GF-D8 (cell line): ENCODE measurements around the gene ANAPC16.
A peak's percentile ranks its signal among the peaks of the same experiment; 100 is the strongest.
"Not testable (repeated sequence)": the region's sequence is repeated elsewhere in the genome, so short reads cannot be mapped to it uniquely, and the experiment has no call there.

Experiments used
- DNase-seq: peaks from one replicate; lab custom pipeline; 2025; lab: John Stamatoyannopoulos, UW

The ANAPC16 gene

DNA sequence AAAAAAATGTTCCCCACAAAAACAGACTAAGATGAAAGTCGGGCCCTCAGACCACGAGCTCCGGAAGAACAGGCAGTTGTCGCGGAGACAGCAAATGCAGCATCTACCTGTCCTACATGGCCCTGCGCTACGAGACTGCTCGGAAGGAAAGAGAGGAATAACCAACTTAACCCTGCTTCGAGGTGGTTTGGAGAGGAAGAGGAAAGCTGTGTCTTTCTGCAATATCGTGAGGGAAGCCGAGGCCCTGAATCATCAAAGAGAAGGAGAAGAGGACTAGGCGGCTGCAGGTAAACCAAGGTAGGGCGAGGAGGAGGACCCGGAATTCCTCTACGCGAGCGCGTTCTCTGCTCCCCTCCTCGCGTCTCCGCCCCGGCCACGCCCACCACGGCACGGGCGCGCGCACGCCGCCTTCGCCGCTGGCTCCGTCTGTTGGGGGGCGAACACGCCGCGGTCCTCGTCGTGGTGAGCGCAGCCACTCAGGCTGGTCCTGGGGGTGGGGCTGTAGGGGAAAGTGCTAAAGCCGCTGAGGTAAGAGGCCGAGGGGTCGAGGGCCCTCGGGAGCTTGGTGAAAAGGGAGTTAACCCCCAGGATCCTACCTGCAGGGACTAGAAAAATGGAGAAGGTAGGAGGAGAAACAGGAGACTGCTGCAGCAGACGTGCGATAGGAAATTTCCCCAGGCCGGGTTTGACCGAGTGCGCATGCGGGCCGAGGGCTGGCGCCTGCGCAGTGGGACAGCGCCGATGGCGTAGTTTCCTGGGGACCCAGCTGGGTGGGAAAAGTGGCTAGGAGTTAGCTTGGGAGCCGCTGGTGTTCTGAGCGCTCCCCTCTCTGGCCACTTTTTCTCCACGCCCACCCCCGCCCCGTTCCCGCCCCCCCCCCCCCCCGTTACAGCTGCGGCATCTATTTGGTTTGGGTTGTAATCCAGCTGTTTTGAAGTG lies at the start of gene ANAPC16, which contains the start of gene ASCC1:
ANAPC16 (plus strand) TSS at position 402 of the 939 bp plus-strand sequence. CDS start 7,903 bp downstream, outside the sequence.
ASCC1 (minus strand) TSS at position 666 of the 939 bp plus-strand sequence. CDS start 2,978 bp downstream, outside the sequence.
- peak; percentile 78 for DNase-seq

DNA sequence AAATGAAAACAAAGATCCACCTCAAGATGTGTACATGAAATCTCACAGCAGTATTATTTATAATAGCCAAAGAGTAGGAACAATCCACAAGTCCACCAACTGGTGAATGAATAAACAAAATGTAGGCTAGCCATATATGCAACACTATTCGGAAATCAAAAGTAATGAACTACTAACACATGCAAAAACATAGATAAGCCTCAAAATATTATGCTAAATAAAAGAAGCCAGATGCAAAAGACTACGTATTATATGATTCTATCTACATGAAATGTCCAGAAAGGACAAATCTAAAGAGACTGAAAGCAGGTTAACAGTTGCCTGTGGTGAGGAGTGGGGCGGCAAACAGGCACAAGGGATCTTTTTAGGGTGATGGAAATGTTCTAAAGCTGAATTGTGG lies 48.7 kb upstream of the ANAPC16 start:
- DNase-seq: no peak

DNA sequence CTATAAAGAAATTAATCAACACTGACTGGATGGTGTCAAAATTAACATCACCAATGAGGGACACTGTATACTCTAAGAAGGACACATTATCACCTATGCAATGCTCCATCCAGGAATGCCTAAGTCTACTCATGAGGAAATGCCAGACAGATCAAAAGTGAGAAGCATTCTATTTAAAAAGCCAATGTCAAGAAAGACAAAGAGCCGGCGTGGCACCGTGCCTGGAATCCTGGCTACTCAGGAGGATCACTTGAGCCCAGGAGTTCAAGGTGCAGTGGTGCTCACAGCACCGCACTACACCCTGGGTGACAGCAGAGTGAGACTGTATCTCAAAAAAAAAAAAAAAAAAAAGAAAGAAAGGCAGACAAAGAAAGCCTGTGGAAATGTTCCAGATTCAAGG lies 45.5 kb upstream of the ANAPC16 start:
- DNase-seq: no peak

DNA sequence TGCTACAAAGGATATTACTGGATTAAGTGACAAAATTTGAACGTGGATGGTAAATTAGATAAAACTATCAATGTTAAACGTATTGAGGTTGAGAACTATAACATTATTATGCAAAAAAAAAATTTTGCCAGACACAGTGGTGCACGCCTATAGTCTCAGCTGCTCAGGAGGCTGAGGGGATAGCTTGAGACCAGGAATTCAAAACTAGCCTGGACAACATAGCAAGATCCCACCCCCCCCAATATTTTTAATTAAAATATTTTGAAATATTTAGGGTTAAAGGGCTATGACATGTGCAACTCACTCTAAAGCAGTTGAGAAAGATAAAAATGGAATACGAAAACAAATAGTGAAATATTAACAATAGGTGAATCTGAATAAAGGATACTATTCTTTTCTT lies 45.1 kb upstream of the ANAPC16 start:
- no peak for DNase-seq

DNA sequence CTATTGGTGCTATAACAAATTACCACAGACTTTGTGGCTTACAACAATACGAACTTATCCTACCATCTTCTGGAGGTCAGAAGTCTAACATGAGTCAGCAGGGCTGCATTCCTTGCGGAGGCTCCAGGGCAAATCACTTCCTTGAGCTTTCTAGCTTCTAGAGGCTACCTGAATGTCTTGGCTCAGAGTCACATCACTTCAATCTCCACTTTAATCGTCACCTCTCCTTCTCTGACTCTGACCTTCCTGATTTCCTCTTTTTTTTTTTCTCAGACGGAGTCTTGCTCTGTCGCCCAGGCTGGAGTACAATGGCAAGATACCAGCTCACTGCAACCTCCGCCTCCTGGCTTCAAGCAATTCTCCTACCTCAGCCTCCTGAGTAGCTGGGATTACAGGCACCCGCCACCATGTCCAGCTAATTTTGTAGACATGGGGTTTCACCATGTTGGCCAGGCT lies 44.6 kb upstream of the ANAPC16 start:
- peak; percentile 28 for DNase-seq

DNA sequence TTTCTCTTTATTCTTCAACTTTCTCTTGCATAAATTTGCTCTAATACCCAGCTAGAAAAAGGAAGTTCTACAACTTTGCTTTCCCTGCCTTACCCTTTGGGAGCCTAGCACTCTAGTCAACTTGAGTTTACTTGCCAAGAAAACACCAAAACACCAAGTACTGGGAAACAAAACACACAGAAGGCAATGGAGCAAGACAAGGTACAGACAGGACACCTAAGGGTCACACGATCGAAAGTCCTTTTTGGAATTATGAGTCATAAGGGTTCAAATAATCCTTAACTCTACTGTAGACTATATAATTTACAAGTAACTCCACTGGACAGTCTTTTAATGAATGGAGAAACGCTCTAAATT lies 42.6 kb upstream of the ANAPC16 start:
- DNase-seq: no peak

DNA sequence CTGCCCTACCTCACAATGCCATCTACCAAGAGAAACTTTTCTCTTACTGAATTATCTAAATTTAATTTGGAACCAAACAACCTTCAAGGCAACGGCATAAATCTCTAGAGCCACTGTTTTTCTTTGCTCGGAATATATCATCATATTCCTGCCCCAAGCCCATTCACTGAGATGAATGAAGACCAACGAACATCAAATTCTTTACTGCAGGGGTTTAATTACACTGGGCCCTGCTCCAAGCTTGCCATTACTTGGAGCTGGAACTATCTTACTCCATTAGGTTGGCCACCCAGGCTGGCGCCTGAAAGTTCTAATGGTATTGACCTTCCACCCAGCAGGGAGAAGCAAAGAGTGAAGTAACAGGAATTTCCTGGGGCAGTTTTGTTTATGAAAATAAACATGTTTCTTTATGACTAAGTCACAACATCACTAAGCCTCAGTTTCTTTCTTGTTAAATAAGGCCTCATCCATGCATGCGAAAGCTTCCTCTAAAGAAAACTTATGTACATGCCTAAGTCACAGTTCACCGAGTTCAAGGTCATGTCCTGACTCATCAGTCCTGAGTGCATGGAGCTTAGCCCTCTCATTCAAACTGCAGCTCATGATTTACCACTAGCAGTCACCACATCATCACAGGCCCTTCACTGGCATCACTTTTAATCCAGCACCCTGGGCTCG lies 42.1 kb upstream of the ANAPC16 start:
- DNase-seq: no peak

DNA sequence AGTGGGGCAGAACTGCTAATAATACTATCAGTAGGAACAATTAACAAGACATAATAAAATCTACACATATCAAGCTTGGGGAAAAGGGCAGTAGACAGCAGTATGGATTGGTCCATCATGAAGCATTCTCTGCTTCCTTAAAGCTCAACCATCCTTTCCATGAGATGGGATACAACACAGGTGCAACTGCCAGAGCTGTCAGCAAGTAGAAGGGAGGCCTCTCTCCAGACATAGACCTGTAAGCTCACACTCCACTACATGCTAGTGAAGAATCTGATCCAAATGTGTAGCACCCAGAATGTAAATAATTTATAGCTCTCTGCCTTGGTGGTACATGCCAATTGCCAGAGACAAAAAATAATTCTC lies 41.5 kb upstream of the ANAPC16 start:
- no peak for DNase-seq

DNA sequence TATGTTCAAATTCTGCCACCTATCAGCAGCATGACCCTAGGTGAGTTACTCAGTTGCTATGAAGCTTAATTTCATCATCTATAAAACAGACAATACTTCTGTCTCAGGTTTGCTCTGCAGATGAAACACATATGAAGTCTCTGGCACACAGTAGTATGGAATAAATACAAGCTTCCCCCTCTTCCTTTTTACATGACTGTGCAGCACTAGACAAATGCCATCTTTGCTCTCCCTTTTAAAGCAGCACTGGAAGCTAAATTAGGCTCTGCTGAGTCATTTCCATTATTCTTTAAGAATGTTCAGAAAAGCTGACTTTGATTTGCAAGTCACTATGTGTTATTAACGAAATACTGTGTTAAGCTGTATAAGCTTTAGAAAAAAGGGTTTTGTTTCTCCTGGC lies 40.7 kb upstream of the ANAPC16 start:
- DNase-seq: no peak

DNA sequence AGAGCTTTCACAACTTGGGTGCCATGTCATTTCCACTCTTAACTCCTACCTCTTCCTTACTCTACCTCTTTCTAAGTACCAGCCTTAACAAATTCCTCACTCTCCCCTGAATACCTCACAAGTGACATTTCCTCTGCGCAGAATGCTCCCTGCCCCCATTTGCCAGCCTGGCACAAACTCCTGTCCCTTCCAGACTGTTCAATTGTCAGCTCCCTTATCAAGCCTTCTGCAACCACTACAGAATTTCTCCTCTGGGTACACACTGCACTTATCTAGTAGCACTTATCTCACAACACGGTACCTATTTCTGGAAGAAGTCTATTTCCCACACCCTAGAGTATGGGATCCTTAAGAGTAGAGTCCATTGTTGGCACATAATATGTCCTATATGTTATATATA lies 39.1 kb upstream of the ANAPC16 start:
- DNase-seq: no peak

DNA sequence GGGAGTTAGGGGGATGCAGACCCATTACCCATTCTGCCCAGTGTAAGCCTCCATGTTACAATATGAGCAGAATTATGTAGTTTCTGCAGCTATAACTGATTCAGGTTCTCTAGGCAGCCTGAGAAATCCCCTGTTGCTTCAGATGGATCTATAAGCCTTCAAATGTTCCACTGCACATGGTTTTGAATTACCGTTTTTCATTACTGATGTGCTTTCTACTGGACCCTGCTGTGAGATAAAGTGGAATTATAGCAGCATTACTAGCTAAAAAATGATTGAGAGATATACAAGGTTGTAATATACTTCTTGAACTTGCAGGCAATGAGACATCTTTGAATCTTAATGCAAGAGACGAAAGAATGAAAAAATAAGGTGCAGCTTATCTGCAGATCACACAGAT lies 38.4 kb upstream of the ANAPC16 start:
- no peak for DNase-seq

DNA sequence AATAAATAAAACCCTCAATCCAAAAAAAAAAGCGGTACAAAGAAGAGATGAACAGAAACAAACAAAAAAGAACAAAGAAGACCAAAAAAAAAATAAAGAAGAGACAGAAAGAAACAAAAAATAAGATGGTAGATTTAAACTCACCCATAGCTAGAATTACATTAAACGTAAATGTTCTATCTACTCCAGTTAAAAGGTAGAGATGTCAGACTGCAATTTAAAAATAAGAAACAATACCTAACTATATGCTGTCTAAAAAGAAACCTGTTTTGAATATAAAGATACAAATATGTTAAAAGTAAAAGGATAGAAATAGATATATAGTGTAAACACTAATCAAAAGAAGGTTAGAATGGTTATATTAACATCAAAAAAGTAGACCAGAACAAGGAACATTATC lies 31.7 kb upstream of the ANAPC16 start:
- no peak for DNase-seq

DNA sequence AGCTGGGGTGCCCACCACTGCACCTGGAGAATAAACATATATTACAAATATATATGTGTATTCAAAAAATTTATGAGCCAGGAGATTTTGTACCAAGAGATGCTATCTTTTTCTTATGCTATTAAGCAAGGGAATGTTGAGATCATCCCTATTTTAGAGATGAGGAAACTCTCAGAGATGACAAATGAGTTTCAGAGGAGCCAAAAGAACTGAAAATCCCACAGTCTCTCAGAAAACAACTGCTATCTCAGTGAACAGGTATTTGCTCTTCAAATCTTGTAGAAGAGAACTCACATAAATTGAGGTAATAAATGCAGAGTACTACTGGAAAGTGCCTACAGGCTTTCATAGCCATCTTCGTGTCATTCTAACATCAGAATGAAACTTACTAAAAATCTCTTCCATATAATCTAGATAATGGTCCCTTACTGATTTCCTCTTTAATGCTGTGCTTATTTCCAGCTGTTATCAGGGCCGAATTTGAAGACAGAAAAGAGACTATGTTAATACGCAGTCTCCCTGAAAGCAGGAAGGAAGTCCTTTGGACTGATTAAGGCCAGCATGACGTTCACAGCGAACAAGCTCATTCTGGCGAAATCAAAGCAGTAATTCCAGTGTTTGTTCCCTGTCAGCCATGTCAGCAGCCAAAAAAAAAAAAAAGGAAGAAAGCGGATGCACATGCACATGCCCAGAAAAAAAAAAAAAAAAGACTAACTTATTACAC lies 29.4 kb upstream of the ANAPC16 start:
- DNase-seq: peak; percentile 23

DNA sequence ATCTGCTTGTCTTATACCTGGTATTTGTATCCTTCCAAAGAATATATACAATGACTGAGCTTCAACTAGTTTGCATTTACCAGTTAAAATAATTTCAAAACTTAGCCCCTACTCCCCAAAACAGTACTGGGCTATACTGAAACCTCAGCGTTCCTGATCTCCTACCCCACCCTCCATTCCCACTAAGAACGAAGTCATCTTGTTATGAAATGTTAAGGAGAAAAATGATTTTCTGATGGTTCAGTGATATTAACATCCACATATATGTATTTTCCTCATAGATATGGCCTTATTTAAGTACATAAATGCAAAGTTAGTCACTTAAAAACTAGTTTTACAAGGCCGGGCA lies 28.9 kb upstream of the ANAPC16 start:
- DNase-seq: no peak

DNA sequence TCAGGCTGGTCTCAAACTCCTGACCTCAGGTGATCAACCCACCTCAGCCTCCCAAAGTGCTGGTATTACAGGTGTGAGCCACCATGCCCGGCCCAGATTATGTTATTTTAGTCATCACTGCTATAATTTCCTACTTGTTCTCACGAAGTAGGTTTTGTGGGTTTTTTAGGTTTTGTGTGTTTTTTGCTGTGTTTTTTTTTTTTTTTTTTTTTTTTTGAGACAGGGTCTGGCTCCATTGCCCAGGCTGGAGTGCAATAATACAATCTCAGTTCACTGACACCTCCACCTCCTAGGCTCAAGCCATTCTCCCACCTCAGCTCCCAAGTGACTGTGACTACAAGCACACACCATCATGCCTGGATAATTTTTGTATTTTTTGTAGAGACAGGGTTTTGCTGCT lies 20.9 kb upstream of the ANAPC16 start:
- no peak for DNase-seq

DNA sequence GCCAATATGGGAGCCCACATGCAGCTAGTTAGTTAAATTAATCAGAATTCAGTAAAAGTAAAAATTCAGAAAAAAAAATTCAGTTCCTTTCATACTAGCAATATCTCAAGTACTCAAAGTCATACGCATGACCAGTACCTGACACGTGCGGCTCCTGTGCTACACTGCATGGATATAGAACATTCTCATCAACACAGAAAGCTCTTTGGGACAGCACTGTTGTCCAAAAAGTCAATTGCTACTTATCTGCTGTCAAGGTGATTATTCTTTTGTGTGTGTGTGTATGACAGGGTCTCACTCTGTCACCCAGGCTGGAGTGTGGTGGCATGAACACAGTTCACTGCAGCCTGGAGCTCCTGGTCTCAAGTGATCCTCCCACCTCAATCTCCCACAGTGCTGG lies 14.9 kb upstream of the ANAPC16 start:
- DNase-seq: no peak

DNA sequence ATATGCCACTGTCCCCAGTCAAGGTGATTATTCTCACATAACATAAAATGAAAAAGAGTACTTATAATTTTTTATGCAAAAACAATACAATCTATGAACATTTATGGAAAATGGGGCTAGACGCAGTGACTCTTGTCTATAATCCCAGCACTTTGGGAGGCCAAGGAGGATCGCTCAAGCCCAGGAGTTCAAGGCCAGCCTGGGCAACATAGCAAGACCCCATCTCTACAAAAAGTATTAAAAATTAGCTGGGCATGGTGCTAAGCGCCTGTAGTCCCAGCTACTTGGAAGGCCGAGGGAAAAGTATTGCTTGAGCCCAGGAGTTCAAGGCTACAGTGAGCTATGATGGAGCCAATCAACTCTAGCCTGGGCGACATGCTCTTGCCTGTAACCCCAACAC lies 14.5 kb upstream of the ANAPC16 start:
- DNase-seq: no peak

DNA sequence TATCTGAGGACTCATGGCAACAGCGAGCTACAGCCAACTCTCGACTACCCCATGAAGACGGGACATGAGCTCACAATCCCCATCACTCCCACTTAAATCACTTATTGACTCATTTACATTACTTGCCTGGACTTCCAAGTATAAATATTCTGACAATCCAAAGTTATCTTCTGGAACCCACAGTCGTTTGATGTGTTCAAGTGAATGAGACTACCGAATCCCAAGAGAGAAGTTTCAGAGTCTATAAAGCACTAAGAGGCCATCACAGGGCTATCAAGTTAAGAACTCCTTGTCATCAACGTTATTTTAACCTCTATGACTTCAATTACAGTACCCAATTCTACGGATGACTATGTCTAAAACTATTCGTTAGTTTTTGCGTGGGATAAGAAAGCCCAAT lies 11.5 kb upstream of the ANAPC16 start:
- DNase-seq: no peak

DNA sequence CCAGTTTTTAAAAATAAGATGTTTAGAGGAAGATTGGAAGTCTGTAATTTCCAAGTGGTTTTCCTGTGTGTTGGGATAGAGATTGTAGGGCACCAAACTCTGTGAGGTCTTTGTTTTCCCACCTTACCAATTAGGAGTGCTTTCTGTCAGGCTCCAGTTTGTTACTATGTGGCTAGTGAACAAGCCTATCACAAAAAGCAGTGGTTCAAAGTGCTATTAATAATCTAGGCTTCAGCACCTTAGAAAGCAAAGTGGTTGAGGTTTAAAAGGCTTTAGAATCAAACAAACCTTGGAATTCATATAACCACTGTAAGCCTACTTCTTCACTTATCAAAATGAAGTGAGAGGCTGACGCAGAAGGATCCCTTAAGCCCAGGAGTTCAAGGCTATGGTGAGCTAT lies 11.1 kb upstream of the ANAPC16 start:
- no peak for DNase-seq

DNA sequence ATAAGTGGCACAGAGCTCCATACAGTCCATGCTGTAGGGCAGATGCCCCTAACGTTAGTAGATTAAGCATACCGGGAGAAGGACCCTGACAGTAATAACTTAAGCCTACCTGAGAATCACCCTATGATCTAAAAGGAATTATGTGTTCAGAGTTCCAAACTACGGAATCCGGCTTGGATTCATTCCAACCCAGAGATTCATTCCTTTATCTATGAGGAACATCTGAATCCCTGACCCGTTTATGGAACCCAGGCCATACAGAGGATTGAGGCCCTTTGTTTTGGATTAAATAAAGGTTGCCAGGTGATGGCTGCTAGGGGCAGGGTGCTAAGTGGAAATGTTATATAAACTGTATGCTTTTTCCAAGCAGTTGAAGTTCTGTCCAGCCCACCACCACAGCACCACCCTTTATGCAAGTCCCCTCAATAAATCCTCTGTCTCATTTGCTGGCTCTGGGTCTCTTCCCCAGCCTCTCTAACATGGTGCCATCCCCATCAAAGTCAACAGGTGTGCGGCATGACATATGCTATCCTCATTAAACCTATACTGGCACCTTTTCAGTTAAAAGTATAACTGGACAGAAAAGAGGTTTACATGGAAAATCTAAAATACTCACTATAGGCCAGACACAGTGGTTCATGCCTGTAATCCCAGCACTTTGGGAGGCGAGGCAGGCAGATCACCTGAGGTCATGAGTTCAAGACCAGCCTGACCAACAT lies 9.1 kb upstream of the ANAPC16 start:
- DNase-seq: no peak

DNA sequence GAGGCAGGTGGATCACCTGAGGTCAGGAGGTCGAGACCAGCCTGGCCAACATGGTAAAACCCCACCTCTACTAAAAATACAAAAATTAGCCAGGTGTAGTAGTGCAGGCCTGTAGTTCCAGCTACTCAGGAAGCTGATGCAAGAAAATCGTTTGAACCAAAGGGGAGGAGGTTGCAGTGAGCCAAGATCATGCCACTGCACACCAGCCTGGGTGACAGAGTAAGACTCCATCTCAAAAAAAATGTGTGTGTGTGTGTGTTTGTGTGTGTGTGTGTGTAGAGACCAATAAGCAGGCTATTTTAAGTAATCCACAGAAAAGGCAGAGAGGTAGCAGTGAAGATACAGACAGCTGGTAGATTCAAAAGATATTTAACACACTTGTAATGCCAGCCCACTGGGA lies 7.3 kb upstream of the ANAPC16 start:
- peak; percentile 17 for DNase-seq

DNA sequence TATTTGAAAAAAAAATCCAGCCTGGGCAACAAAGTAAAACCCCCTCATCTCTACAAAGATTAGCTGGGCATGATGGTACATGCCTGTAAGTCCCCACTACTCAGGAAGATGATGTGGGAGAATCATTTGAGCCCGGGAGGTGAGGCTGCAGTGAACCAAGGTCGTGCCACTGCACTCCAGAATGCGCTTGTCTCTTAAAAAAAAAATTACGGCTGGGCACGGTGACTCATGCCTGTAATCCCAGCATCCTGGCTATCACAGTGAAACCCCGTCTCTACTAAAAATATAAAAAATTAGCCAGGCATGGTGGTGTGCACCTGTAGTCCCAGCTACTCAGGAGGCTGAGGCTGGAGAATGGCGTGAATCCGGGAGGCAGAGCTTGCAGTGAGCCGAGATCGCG lies 4.4 kb upstream of the ANAPC16 start:
- not testable (repeated sequence) for DNase-seq
